Mucosa of gallbladder (tissue), 1 donor: Measurements from ENCODE around the gene NDFIP2. TPM values are rescaled to one million over a fixed set of nuclear protein-coding genes. Genes with fewer than 3 reads are reported as not detected.
"Not testable (repeated sequence)": the region's sequence is repeated elsewhere in the genome, so short reads cannot be mapped to it uniquely, and the experiment has no call there.

Experiments used
- DNase-seq: peaks from one replicate; pipeline ENCODE4 v3.0.0-alpha.2; 2020; ENCODE audit warnings: low spot score
- total RNA-seq: library from RNA; stranded (reverse); gene quantifications from one replicate; pipeline ENCODE4 v1.2.1, GENCODE V29; 2021
- donor health status: DM: no; HTN: no; CAD: no.

The NDFIP2 gene
- total RNA-seq, 1 donor from 2014 or later = 46.7 TPM

DNA sequence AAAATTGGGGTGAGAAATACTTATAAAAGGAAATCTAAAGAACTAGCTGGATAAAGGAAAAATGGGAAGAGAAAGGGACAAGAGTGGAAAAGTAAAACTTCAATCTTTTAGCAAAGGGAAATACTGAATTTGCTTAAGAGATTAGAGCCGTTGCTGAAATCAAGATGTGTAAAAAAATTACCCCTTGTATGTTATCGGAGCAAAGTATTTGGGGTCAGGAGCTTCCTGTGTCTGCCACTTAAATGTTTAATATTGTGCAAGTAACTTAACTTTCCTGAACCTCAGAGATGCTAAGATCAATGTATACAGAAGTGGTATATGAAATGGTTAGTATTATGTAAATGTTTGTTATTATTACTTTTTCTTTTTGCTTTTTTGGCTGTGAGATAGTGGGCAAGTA lies 51.6 kb downstream of the NDFIP2 start:
- DNase-seq = no peak

- DNase-seq = no peak
Observed at GRCh38 chr13:79533781-79534400, 52.9 kb downstream of the NDFIP2 start.

DNA sequence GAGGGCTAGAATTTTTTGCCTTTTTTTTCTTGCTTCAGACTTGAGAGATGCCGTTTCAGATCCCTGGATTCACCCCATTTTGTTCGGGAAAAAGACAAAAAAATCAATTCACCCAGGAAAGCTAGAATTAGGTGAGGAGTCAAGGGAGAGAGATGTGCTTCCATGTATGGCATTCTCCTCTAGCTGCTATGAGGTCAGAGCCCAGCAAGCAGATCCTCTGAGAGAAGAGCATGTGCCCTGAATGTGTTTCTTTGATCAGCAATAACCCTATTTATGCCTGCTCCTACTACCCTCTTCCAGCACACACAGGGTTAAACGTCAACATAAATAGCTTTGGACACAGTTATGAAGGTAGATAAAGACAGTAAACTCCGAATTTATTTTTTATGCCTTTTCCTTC lies 53.6 kb downstream of the NDFIP2 start:
- DNase-seq = no peak

DNA sequence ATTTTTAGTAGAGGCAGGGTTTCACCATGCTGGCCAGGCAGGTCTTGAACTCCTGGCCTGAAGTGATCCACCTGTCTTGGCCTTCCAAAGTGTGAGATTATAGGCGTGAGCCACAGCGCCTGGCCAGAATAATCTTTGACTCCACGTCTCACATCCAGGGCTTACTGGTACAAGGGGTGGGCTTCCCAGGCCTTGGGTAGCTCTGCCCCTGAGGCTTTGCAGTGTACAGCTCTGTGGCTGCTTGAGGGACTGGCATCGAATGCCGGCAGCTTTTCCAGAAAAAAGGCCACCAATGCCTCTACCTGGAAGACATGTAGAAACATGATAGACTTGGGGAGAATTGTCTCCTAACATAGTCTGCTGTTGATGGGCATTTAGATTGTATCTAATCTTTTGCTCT lies 57.8 kb downstream of the NDFIP2 start:
- no peak for DNase-seq

DNA sequence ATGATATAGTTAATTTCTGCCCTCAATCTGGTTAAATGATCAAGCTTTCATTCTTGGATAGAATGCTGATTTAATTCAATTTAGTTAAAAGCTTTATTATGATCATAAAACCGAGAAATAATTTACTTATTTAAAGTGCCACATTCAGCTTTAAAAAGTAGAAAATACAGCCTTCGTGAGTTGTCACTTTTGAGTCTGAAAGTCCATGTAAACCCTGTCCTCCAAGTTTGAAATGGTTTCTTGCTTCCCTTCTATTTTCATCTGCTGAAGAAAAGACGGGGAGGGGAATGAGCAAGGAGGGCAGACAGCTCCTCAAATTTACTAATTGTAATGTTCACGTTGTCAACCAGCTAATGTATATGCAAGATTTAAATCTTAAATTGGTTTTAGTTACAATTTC lies 59.5 kb downstream of the NDFIP2 start:
- no peak for DNase-seq

- DNase-seq = no peak
Observed at GRCh38 chr13:79541426-79542049, 60.6 kb downstream of the NDFIP2 start.

GRCh38 chr13:79543883-79544282 lies 62.9 kb downstream of the NDFIP2 start:
- no peak for DNase-seq

- DNase-seq = no peak
Observed at GRCh38 chr13:79547211-79548195, 66.5 kb downstream of the NDFIP2 start.

DNA sequence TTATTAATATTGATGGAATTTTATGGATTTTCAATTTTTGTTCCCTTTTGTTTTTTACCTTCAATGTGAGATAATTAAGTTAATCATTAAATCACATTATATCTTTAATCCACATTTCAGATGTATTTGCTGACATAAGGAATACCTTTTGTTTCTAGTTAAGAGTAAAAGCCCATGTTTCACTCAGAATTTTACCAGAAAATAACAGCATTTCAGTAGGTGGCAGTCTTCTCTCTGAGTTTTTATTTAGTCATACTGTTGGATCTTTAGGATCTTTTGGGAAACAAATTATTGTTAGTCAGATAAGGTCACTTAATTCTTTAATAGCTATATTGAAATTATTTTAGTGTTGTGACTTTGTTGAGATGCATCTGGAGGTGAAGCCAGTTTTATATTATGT lies 67.9 kb downstream of the NDFIP2 start:
- DNase-seq = no peak

- DNase-seq = no peak
Observed at GRCh38 chr13:79549355-79550106, 68.6 kb downstream of the NDFIP2 start.

- no peak for DNase-seq
Observed at GRCh38 chr13:79557666-79558065, 76.7 kb downstream of the NDFIP2 start.

- no peak for DNase-seq
Observed at GRCh38 chr13:79560954-79561353, 80.0 kb downstream of the NDFIP2 start.

- no peak for DNase-seq
Observed at GRCh38 chr13:79562557-79562956, 81.6 kb downstream of the NDFIP2 start.

- no peak for DNase-seq
Observed at GRCh38 chr13:79566118-79566517, 85.2 kb downstream of the NDFIP2 start.

DNA sequence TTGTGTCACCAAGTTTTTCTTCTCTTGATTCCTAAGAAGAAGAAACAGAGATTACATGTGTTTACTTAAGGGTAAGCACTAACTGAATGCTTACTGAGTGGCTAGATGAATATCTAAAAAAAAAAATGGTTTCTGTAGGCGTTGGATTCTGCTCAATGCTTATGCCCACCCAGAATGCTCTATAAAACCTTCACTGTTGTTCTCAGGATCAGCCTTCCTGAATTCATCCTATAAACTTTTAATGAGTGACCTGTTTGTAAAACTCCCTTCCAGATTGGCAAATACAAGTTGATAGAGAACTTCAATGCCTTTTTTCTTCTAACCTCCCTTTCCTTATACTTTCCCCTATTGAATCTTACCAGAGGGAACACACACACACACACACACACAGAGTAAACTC lies 90.2 kb downstream of the NDFIP2 start:
- DNase-seq = no peak

DNA sequence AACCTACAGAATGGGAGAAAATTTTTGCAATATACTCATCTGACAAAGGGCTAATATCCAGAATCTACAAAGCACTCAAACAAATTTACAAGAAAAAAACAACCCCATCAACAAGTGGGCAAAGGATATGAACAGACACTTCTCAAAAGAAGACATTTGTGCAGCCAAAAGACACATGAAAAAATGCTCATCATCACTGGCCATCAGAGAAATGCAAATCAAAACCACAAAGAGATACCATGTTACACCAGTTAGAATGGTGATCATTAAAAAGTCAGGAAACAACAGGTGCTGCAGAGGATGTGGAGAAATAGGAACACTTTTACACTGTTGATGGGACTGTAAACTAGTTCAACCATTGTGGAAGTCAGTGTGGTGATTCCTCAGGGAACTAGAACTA lies 92.9 kb downstream of the NDFIP2 start:
- DNase-seq = not testable (repeated sequence)

- DNase-seq = no peak
Observed at GRCh38 chr13:79581870-79582315, 100.9 kb downstream of the NDFIP2 start.

DNA sequence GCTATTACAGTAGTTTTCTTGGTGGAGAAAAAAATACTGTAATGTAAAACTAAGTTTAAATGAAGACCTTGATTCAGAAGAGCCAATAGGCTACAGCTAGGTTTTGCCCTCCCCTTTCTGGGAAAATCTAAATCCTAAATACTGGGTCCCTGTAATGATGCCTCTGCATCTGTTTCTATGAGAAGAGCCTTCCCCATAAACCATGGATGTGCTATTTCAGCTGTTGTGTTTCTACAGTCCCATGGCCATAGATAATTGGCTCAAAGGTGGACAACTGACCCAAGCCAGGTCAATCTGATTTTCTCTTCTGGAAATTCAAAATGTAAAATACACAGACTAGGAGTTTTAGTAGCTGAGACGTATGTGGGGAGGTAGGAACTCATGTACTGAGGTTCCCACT lies 101.9 kb downstream of the NDFIP2 start:
- no peak for DNase-seq

DNA sequence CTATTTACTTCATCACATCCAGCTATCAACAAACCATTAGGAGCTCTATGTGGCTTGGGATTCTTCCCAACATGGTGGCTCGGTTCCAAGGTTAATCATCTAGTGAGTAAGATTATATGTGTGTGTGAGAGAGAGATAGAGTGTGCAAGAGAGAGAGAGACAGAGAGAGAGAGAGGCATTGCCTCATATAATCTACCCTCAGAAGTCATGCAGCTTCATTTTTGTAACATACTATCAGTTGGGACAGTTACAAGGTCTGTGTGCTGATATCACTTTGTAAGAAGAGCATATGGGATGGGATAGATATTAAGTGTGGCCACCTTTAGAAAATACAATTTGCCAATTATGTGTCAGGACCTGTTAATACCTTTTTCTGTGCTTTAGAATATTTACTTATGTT lies 104.1 kb downstream of the NDFIP2 start:
- no peak for DNase-seq

GRCh38 chr13:79589603-79590393 lies 108.8 kb downstream of the NDFIP2 start:
- DNase-seq = no peak

DNA sequence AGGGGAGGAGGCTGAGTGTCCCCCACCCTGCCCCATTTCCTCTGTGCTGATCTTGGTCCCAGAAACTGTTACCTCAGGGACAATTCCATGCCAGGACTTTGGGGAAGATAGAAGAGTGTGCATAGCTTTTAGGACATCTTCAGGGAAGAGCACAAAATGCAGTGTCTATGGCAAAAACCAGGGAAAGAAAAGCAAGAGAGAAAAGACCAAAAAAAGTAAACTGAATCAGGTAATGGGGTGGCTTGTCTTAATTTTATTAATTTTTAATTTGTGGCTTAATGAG lies 109.4 kb downstream of the NDFIP2 start:
- no peak for DNase-seq
